Body of pancreas (tissue), 4 donors: ENCODE results near the gene TPPP.
"Not testable (repeated sequence)": the region's sequence is repeated elsewhere in the genome, so short reads cannot be mapped to it uniquely, and the experiment has no call there.

Source experiments
- CTCF ChIP-seq, 7 experiments: fragments of 450-650 bp in 4 of 7; fragments of 200-600 bp in 3 of 7; sonication (generic) in 3 of 7; IDR thresholded peaks; one replicate each; pipeline ENCODE4 v1.5.1; 2016 to 2019; ENCODE audit warnings: antibody characterized with exemption in 7 of 7
- POLR2A ChIP-seq, 3 donors: fragments of 450-650 bp; IDR thresholded peaks; one replicate each; pipeline ENCODE4 v1.6.1; 2016; ENCODE audit warnings: antibody characterized with exemption in 3 of 3, mild to moderate bottlenecking in 2 of 3

DNA sequence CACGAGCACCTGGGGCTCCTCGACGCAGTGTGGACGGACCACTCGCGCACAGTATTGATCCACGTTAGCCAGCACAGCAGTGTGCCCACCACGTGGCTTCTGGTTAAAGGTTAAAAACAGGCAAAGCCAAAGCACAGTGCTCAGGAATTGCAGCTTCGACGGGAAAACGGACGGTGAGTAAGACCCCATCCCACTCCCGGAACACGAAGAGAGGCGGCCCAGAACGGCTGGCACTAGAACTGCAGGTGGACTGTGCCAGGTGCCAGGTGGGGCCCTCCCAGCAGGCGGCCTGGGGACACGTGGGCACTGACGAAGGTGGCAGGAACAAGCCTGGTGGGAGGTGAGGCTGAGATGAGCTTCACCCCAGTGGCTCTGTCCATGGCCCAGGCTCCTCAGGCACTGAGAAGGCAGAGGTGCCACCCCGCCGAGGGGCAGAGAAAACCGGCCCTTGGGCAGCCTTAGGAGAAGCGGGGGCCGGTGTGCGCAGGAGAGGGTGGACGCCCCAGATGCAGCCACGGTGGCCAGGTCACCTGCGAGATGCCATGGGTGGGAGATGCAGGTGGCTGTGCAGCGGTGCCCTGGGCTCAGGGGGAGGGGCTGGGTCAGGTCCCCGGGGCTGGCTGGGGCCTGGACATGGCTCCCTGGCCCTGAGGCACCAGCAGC lies 4.7 kb downstream of the TPPP start:
- not testable (repeated sequence) for TF ChIP-seq POLR2A, CTCF (IDR thresholded peaks at IDR 0.05)
